IPS DF 19.7 (cell line): ENCODE data around the gene CD163.
"Not testable (repeated sequence)": the region's sequence is repeated elsewhere in the genome, so short reads cannot be mapped to it uniquely, and the experiment has no call there.

Experiments
- DNase-seq: peaks from one replicate; pipeline ENCODE4 v3.0.0-alpha.2; 2013; ENCODE audit warnings: low read depth, low spot score

The CD163 gene

DNA sequence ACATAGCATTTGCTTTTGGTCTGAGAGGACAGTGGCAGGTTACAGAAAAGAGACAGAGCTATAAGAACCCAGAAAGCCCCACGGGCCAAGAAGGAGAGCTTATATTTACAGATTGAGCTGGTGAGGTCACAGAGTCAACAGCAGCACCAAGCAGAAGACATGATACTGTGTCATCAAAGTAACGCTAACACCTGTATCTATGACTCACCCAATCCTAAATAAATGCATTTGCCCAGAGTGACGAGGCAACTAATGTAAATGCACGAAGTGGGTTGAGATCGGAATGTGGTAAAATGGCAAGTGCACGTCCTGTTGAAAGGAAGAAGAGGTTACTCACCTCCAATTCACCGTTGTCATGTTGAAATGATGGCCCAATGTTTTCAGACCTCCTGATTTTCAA lies 52.9 kb downstream of the CD163 start:
- DNase-seq = no peak

DNA sequence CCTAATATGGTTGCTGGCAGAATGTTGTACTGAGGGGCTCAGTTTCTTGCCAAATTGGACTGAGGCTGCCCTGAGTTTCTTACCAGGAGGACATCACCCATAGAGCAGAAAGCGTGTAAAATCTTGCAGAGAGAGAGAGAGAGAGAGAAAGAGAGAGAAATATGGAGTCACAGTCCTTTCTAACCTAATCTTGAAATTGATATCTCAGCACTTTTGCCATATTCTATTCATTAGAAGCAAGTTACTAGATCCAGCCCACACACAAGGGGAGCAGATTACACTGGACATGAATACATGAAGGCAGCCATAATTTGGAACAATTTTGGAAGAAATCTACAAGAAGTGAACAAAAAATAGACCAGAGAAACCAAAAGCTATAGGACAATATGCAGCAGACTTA lies 55.5 kb downstream of the CD163 start:
- no peak for DNase-seq

DNA sequence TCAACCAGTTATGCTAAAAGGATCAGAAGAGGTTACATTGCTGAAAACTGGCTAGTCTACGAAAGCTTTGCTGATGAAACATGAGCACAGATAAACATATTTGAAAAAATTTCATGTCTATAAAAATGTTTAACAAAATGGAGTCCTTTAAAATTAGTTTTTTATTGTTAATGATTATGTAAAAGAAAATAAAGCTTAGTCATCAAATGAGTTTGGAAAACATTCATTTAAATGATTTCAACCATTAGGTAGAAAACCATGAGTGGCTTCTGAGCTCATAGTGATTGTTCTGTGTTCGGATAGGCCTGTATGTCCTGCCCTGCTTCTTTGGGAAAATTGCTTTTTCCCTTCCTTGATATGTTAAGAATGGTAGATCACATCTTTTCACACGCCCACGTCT lies 59.0 kb downstream of the CD163 start:
- DNase-seq = no peak

DNA sequence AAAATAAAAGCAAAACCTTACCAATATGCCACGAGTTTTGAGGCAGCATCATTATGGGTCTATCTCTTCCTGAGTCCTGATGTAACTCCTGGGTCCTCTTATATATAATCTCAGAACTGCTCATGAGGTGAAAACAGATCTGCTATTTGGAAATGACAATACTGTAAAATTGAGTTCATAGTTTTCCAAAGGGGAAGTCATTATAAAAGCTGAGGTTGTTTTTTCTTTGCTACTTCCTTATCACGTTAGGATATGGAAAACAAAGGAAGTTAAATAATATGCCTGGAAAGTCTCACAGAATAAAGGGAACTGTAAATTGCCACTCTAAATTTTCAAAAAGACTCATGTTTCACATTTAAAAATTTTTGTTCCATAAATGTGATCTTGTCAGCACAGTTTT lies 59.5 kb downstream of the CD163 start, which contains the start of gene CD163L1:
Gene CD163L1 (minus strand): TSS at position 78 of the 400 bp plus-strand sequence. CDS start 26 bp downstream, at position 52.
- no peak for DNase-seq

DNA sequence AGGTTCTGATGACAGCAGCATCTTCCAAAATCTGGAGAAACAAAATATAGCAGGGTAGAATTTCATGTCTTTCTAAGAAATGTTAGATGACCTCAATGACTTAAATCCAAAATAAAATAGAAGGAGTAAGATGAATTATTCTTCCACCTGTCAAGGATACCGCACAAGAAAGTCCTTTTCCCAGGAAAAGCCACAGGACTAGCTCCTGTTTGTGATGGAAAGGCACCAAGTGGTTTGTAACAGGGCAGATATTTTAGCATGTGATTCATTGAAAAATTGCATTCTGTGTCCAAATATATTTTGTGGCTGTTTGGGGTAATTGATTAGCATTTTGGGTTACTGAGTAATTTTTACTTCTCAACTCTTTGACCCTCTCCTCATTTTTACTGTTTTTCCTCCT lies 62.4 kb downstream of the CD163 start:
- no peak for DNase-seq

DNA sequence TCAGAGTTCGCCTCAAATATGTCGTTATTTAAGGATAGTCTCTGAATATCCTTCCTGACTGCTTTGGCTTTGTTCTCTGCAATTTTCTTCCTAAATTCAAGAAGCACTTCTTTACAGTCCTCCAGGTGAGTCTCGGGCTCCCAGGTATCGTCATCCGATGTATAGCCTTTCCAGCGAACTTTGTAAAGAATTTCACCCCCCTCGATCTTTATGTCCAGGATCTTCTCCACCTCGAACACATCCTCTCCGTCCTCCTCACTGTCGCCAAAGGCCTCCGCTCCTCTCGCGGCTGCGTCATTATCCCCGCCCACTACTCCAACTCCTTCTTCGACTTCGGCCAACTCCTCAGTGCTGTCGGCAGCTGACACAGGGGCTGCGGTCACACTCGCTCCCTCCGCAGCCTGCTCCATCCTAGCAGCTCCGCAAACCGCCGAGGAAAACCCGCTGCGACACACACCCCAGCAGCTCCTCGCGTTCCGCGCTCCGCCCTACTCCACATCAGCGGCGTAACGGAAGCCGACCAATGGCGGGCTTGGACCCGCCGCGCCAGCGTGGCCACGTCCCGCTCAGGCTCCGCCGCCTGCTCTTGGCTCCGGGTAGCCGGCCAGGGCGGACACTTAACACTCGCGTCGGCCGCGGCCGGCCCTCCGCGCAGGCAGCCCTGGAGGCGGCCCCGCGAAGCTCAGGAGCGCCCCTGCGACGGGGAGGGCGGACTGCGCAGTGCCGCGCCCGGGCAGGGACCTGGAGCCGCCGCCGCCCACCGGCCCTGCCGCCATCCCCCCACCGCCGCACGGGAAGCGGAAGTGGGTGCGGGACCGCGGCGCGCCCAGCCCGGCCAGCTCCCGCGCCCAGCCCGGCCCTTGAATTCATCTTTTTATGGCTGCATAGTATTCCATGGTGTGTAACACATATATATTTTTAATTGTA lies 63.7 kb downstream of the CD163 start:
- DNase-seq = peak; percentile 68

DNA sequence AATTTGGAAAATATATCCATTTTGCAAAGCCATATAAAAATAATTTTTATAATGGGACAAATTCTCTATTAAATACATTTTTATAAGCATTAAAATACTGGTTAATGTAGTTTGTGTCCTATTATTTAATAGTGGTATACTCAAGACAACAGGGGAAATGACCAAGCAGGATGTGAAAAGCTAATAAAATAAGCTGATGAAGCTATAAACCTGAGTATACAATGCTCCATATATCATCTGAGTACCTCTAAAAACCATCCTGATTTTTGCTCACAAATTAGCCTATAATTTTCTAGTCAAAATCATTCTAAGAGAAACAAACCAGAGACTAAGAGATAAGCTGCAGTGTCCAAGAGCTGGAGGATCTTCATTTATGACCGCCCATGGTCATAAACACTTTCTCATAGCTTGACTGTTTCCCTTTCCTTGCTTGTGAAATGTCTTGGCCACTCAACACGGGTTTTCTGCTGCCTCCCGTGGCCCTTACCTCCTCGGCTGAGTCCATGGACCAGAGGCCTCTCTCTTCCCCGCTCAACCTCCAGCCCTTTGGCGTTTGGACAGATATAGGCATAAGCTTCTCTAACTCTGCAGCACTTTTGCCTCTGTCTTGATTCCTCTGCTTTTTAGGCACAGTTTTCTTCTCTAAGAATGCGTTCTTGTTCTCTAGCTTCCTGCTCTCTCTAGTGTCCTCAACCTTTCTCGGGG lies 65.1 kb downstream of the CD163 start:
- DNase-seq = not testable (repeated sequence)

DNA sequence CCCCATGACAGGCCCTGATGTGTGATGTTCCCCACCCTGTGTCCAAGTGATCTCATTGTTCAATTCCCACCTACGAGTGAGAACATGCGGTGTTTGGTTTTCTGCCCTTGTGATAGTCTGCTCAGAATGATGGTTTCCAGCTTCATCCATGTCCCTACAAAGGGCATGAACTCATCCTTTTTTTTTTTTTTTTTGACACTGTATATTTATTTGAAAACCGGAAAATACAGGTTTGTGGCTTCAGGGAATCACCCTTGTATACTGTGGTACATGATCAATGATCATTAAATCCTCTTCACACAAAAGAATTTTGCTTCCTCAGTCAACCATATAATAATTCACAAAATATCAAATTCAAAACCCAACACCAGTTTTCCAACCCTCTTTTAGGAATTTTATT lies 66.1 kb downstream of the CD163 start:
- DNase-seq = not testable (repeated sequence)

DNA sequence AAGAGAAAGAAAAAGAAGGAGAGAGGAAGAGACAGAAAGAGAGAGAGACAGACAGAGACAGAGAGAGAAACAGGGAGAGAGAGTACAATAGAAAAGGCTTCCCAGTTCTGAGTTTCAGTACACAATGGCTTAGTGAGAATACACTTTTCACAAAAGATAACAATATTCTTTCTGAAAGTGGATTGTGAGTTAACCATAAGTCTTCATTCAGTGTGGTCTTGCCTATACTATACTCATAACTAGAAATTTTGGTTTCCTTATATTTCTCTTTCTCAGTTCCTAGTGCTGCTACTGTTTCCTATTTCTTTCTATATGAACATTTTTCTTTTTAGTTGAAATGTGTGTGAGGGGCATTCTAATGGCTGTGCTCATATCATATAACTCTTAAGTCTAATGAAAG lies 68.9 kb downstream of the CD163 start:
- DNase-seq = no peak

DNA sequence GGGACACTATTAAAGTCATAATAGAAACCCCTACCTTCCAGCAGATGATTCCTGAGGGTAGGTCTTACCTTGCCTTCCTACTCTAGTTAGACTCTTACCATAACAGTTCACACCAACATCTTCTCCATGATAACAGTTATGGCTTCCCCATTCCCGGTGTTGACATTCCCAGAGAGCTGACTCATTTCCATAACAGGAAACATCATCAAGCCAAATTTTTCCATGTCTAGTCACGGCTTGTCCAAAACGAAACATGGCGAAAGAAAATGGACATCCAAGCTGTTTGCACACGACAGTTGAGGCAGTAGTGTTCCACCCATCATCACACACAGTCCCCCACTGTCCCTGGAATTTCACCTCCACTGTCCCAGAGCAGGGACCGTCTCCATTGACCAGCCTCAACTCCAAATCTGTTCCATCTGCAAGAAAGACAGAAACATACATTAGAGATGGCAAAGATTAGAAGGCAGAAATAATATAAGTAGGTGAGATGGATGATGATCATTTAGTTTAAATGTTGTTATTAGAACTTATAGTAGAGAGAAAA lies 70.2 kb downstream of the CD163 start:
- DNase-seq = no peak

DNA sequence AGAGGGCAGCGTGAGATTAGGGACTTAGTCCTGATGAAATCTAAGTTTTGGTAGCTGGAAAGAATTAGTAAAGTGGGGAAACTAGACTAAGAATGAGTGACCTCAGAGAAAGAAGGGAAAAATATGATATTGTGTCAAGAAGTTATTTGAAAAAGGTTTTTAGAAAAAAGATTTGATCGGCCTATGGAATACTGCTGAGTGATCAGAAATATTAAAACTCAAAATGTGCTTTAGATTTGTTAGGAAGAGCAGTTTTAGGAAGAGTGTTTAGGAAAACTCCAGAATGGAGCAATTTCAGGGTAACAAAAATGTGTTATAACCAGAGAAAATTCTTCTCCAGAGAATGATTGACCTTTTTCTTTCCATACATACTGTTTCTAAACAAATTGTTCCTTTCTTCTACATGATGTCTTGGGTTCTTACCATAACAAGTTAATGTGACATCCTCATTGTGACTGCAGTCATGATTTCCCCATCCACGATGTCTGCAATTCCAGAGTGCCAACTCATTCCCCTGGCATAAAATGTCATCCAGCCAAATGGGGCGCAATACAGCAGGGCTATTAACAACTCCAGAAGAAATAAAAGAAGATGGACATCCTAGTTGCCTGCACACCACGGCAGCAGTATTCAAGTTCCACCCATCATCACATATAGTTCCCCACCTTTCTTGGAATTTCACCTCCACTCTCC lies 71.4 kb downstream of the CD163 start:
- no peak for DNase-seq
